Tibial nerve (tissue), 4 donors: ENCODE results near the gene IGF2BP1.

ENCODE experiments used
- EP300 ChIP-seq, 2 donors: sonication (generic); formaldehyde crosslinking; IDR thresholded peaks; one replicate each; pipeline ENCODE4 v1.6.1; 2017; ENCODE audit warnings: antibody characterized with exemption in 2 of 2, mild to moderate bottlenecking in 1 of 2
- POLR2A ChIP-seq, 2 donors: fragments of 450-650 bp; IDR thresholded peaks; one replicate each; pipeline ENCODE4 v1.6.1; 2017; ENCODE audit warnings: antibody characterized with exemption in 2 of 2, mild to moderate bottlenecking in 2 of 2, moderate library complexity in 2 of 2
- TF ChIP-seq, protein P1 (sequence below), 5 experiments: fragments of 200-600 bp in 3 of 5; fragments of 450-650 bp in 2 of 5; sonication (generic) in 3 of 5; IDR thresholded peaks; one replicate each; pipeline ENCODE4 v1.5.1; 2016 to 2019; ENCODE audit warnings: antibody characterized with exemption in 5 of 5, mild to moderate bottlenecking in 3 of 5, moderate library complexity in 2 of 5

GRCh38 chr17:48961516-48962233 is 35.5 kb upstream of the IGF2BP1 start:
- no peak for TF ChIP-seq POLR2A (IDR thresholded peaks at IDR 0.05)
- TF ChIP-seq, protein P1, sequence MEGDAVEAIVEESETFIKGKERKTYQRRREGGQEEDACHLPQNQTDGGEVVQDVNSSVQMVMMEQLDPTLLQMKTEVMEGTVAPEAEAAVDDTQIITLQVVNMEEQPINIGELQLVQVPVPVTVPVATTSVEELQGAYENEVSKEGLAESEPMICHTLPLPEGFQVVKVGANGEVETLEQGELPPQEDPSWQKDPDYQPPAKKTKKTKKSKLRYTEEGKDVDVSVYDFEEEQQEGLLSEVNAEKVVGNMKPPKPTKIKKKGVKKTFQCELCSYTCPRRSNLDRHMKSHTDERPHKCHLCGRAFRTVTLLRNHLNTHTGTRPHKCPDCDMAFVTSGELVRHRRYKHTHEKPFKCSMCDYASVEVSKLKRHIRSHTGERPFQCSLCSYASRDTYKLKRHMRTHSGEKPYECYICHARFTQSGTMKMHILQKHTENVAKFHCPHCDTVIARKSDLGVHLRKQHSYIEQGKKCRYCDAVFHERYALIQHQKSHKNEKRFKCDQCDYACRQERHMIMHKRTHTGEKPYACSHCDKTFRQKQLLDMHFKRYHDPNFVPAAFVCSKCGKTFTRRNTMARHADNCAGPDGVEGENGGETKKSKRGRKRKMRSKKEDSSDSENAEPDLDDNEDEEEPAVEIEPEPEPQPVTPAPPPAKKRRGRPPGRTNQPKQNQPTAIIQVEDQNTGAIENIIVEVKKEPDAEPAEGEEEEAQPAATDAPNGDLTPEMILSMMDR (IDR thresholded peaks at IDR 0.05), result no peak
- no peak for TF ChIP-seq EP300 (IDR thresholded peaks at IDR 0.05)
